ENCODE measurements around the gene PCSK9. TPM values are rescaled to one million over a fixed set of nuclear protein-coding genes. Genes with fewer than 3 reads are reported as not detected.
A peak's percentile ranks its signal among the peaks of the same experiment; 100 is the strongest.

PCSK9 gene
- total RNA-seq, 4 donors from 2014 or later, result 0.07 TPM; not detected in 3

DNA sequence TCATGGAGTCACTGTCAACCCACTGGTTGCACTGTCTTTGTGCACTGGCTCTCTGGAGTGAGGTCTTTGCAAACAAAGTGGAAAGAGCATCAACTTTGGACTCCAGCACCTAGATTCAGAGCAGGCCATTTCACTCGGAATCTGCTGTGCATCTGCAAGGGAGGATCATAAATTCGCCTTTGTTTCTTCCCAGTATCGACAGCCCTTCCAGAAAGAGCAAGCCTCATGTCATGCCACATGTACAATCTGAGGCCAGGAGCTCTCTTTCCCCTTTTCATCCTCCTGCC is 853 bp upstream of the PCSK9 start:
- no peak for TF ChIP-seq POLR2A (IDR thresholded peaks at IDR 0.05)
- TF ChIP-seq, protein P1, sequence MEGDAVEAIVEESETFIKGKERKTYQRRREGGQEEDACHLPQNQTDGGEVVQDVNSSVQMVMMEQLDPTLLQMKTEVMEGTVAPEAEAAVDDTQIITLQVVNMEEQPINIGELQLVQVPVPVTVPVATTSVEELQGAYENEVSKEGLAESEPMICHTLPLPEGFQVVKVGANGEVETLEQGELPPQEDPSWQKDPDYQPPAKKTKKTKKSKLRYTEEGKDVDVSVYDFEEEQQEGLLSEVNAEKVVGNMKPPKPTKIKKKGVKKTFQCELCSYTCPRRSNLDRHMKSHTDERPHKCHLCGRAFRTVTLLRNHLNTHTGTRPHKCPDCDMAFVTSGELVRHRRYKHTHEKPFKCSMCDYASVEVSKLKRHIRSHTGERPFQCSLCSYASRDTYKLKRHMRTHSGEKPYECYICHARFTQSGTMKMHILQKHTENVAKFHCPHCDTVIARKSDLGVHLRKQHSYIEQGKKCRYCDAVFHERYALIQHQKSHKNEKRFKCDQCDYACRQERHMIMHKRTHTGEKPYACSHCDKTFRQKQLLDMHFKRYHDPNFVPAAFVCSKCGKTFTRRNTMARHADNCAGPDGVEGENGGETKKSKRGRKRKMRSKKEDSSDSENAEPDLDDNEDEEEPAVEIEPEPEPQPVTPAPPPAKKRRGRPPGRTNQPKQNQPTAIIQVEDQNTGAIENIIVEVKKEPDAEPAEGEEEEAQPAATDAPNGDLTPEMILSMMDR (IDR thresholded peaks at IDR 0.05 in 4 of 5, conservative IDR thresholded peaks at IDR 0.05 in 1 of 5), result no peak
- Histone ChIP-seq H3K27me3 (peaks cover 51 to 60% (median 56%) of the 10 kb centered on the region in 3 donors), H3K9me3 (no peaks in the 10 kb centered on the region), H3K4me1 (peaks cover 0 to 3% of the 10 kb centered on the region in 2 donors), H3K36me3 (no peaks in the 10 kb centered on the region), H3K4me3 (no peak overlapping the region), H3K27ac (no peak overlapping the region)
- ATAC-seq (no peak), DNase-seq (no peak)
- in situ Hi-C loops (cut with MboI; ENCODE audit: low sequenced_read_pairs in 4 of 4) (no loop called here), intact Hi-C loops (cut with DNase I; ENCODE audit: low total_unique reads) (no loop called here)

GRCh38 chr1:55038974-55039341 is 390 bp upstream of the PCSK9 start:
- intact Hi-C loops (cut with DNase I; ENCODE audit: low total_unique reads) (no loop called here), in situ Hi-C loops (cut with MboI; ENCODE audit: low sequenced_read_pairs in 4 of 4) (no loop called here)
- peaks cover 51 to 56% (median 51%) of the 10 kb centered on the region in 3 donors for H3K27me3 ChIP-seq
- no peaks in the 10 kb centered on the region for H3K36me3 ChIP-seq
- no peaks in the 10 kb centered on the region for H3K9me3 ChIP-seq
- H3K4me1 ChIP-seq, result peaks cover 0 to 3% of the 10 kb centered on the region in 2 donors
- no peak overlapping the region for H3K27ac ChIP-seq
- ATAC-seq (no peak), DNase-seq (no peak)
- TF ChIP-seq, protein P1 (IDR thresholded peaks at IDR 0.05 in 4 of 5, conservative IDR thresholded peaks at IDR 0.05 in 1 of 5), result no peak
- TF ChIP-seq POLR2A (IDR thresholded peaks at IDR 0.05), result no peak
- H3K4me3 ChIP-seq, result peak overlapping the region in 1 of 4 donors; percentile 25

DNA sequence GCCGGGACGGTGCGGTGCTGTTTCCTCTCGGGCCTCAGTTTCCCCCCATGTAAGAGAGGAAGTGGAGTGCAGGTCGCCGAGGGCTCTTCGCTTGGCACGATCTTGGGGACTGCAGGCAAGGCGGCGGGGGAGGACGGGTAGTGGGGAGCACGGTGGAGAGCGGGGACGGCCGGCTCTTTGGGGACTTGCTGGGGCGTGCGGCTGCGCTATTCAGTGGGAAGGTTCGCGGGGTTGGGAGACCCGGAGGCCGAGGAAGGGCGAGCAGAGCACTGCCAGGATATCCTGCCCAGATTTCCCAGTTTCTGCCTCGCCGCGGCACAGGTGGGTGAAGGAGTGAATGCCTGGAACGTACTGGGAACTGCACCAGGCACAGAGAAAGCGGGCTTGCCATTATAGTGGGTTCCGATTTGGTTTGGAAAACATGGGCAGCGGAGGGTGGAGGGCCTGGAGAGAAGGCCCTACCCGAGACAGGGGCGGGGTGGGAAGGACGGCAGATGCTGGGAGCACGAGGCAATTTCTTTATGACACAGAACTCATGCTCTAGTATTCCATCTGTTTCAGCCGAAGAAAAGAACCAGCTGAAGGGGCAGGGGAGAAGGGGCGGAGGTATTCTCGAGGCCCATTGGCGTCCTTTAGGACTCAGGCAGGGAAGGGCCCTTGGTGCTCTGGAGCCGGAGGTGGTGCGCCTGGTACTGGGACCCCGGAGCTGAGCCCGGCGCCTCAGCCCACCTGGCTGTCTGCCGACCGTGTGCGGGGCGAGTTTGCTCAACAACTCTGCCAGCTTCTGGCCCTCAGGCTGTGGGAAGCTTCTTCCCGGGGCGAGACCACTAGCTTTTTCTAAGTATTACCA is 960 bp downstream of the PCSK9 start:
- ATAC-seq (no peak), DNase-seq (no peak)
- Histone ChIP-seq H3K27me3 (peaks cover 45 to 49% (median 46%) of the 10 kb centered on the region in 3 donors), H3K4me3 (peak overlapping the region; percentile 25 to 27 (median 25)), H3K4me1 (peaks cover 0 to 3% of the 10 kb centered on the region in 2 donors), H3K9me3 (no peaks in the 10 kb centered on the region), H3K36me3 (no peaks in the 10 kb centered on the region), H3K27ac (no peak overlapping the region)
- no peak for TF ChIP-seq POLR2A (IDR thresholded peaks at IDR 0.05)
- TF ChIP-seq, protein P1 (IDR thresholded peaks at IDR 0.05 in 4 of 5, conservative IDR thresholded peaks at IDR 0.05 in 1 of 5), result no peak
- intact Hi-C loops (cut with DNase I; ENCODE audit: low total_unique reads) (no loop called here), in situ Hi-C loops (cut with MboI; ENCODE audit: low sequenced_read_pairs in 4 of 4) (no loop called here)

- no peak for ATAC-seq
- H3K4me3 ChIP-seq, result no peak overlapping the region
- intact Hi-C loops (cut with DNase I; ENCODE audit: low total_unique reads), result no loop called here
- TF ChIP-seq, protein P1 (IDR thresholded peaks at IDR 0.05 in 4 of 5, conservative IDR thresholded peaks at IDR 0.05 in 1 of 5), result no peak
- no peak for TF ChIP-seq POLR2A (IDR thresholded peaks at IDR 0.05)
- in situ Hi-C loops (cut with MboI; ENCODE audit: low sequenced_read_pairs in 4 of 4), result no loop called here
- H3K36me3 ChIP-seq, result no peaks in the 10 kb centered on the region
- peaks cover 0 to 3% of the 10 kb centered on the region in 2 donors for H3K4me1 ChIP-seq
- no peak overlapping the region for H3K27ac ChIP-seq
- H3K9me3 ChIP-seq, result no peaks in the 10 kb centered on the region
- DNase-seq, result no peak
- peaks cover 42 to 44% (median 42%) of the 10 kb centered on the region in 3 donors for H3K27me3 ChIP-seq
Observed at GRCh38 chr1:55040933-55041494, 1.7 kb downstream of the PCSK9 start.

Measured in gastrocnemius medialis (tissue), 4 donors.